Epithelial cell of proximal tubule (primary cell): ENCODE data around the gene SURF2. TPM values are rescaled to one million over a fixed set of nuclear protein-coding genes. Genes with fewer than 3 reads are reported as not detected.
"Not testable (repeated sequence)": the region's sequence is repeated elsewhere in the genome, so short reads cannot be mapped to it uniquely, and the experiment has no call there.

ENCODE experiments used
- DNase-seq: peaks from one replicate; pipeline ENCODE4 v3.0.0-alpha.2; 2011; ENCODE audit warnings: low read depth
- H3K4me3 ChIP-seq: 2 replicates; pipeline ENCODE4 v1.5.1; 2011; ENCODE audit warnings: low read depth, mild to moderate bottlenecking, low read length
- CTCF ChIP-seq: conservative IDR thresholded peaks from 2 replicates; pipeline ENCODE4 v1.5.1; 2012; ENCODE audit warnings: low read depth, mild to moderate bottlenecking, low read length
- total RNA-seq: library from RNA; depleted of rRNA; stranded (reverse); fragments of >200 nt; gene quantifications from 2 replicates; pipeline ENCODE4 v1.2.3, GENCODE V29; 2015

Gene SURF2
- total RNA-seq, 1 donor from 2014 or later: 27.6 TPM

GRCh38 chr9:133371261-133371711, 14.9 kb downstream of the SURF2 start:
- H3K4me3 ChIP-seq: no peak overlapping the region
- no peak for DNase-seq

GRCh38 chr9:133372144-133372543, 15.8 kb downstream of the SURF2 start:
- no peak for TF ChIP-seq CTCF
- DNase-seq: no peak
- H3K4me3 ChIP-seq: no peak overlapping the region

More at GRCh38 chr9:133371261-133371711, 14.9 kb downstream of the SURF2 start:
- TF ChIP-seq CTCF: peak; percentile 9

GRCh38 chr9:133374612-133375115, 18.3 kb downstream of the SURF2 start:
- peak overlapping the region; percentile 97 for H3K4me3 ChIP-seq
- DNase-seq: no peak
- TF ChIP-seq CTCF: no peak

- TF ChIP-seq CTCF: peak; percentile 24
- H3K4me3 ChIP-seq: peak overlapping the region; percentile 97
Observed at GRCh38 chr9:133375116-133375723, 18.9 kb downstream of the SURF2 start.

GRCh38 chr9:133375724-133376654, 19.6 kb downstream of the SURF2 start, which contains the start of the genes STKLD1 and SURF4:
Gene STKLD1 (plus strand): TSS chr9:133376366. CDS start chr9:133376474, 108 bp downstream.
Gene SURF4 (minus strand): TSS chr9:133376060. CDS start chr9:133375969, 91 bp downstream.
- peak; percentile 36 for DNase-seq
- peak within 1 kb of the TSS; percentile 97 for H3K4me3 ChIP-seq
- no peak for TF ChIP-seq CTCF

More at GRCh38 chr9:133375116-133375723, 18.9 kb downstream of the SURF2 start:
- no peak for DNase-seq

GRCh38 chr9:133377280-133377679, 20.9 kb downstream of the SURF2 start:
- DNase-seq: not testable (repeated sequence)
- peak overlapping the region; percentile 97 for H3K4me3 ChIP-seq

- no peak for DNase-seq
- no peak for TF ChIP-seq CTCF
- no peak overlapping the region for H3K4me3 ChIP-seq
Observed at GRCh38 chr9:133377721-133378216, 21.4 kb downstream of the SURF2 start.
